GM12878 (cell line): ENCODE measurements around the gene DEK. TPM values are rescaled to one million over a fixed set of nuclear protein-coding genes. Genes with fewer than 3 reads are reported as not detected.

ENCODE experiments used
- ATAC-seq: fragments of 200-7000 bp; cut with Tn5 transposase; 3 replicates; pipeline ENCODE4 v1.9.1; 2020; ENCODE audit warnings: mild to moderate bottlenecking, moderate library complexity
- BruUV-seq: library from RNA; stranded (reverse); fragments of 400-500 nt; replicated peaks from 2 replicates; lab custom pipeline; 2021; lab: Mats Ljungman, UMichigan
- CTCF ChIA-PET: fragments of 300-600 bp; sonication (Branson Sonifier 250); formaldehyde crosslinking; extraction: SDS; loops from one replicate; lab custom pipeline; 2021; ENCODE audit warnings: inconsistent platforms; lab: Yijun Ruan, JAX
- POLR2A ChIA-PET: fragments of 350-600 bp; formaldehyde crosslinking; extraction: SDS; loops from one replicate; lab custom pipeline; 2021; ENCODE audit warnings: inconsistent platforms; lab: Charles Lee
- RAD21 ChIA-PET: fragments of 300-600 bp; sonication (Branson Sonifier 250); formaldehyde crosslinking; loops from one replicate; lab custom pipeline; 2023; ENCODE audit warnings: antibody characterized with exemption; ENCODE audit not compliant: unreplicated experiment; lab: Charles Lee
- SMC1A ChIA-PET: fragments of 300-600 bp; sonication (Branson Sonifier 250); formaldehyde crosslinking; loops from one replicate; lab custom pipeline; 2023; ENCODE audit not compliant: unreplicated experiment, uncharacterized antibody; lab: Charles Lee
- DNase-seq: peaks from one replicate; pipeline ENCODE4 v3.0.0-alpha.2; 2011; ENCODE audit warnings: low read depth, low spot score
- FAIRE-seq: peaks from 3 replicates; lab custom pipeline; 2011; peaks lifted over from hg19 to GRCh38; lab: Jason Lieb, UNC
- H2AFZ ChIP-seq: 2 replicates; pipeline ENCODE4 v1.6.0; 2011; ENCODE audit warnings: low read depth, low read length, control low read depth; ENCODE audit not compliant: control insufficient read depth
- H3K27ac ChIP-seq: 2 replicates; pipeline ENCODE4 v1.5.1; 2011; ENCODE audit warnings: control low read depth; ENCODE audit not compliant: control insufficient read depth, insufficient read depth
- H3K27me3 ChIP-seq, 2 experiments: replicated peaks in 1 of 2; 2 replicates each; pipeline versions ENCODE4 v1.6.0 to v1.6.1; 2011; ENCODE audit warnings: low read length in 1 of 2; ENCODE audit not compliant: control insufficient read depth in 2 of 2, insufficient read depth in 2 of 2
- H3K36me3 ChIP-seq, 2 experiments: 2 replicates each; pipeline ENCODE4 v1.5.1; 2011; ENCODE audit warnings: low read length in 1 of 2; ENCODE audit not compliant: control insufficient read depth in 2 of 2, insufficient read depth in 2 of 2
- H3K4me1 ChIP-seq: 2 replicates; pipeline ENCODE4 v1.6.1; 2011; ENCODE audit warnings: mild to moderate bottlenecking, low read length, moderate library complexity, mixed read lengths; ENCODE audit not compliant: control insufficient read depth, insufficient read depth
- H3K4me2 ChIP-seq: 2 replicates; pipeline ENCODE4 v1.6.0; 2011; ENCODE audit warnings: control low read depth; ENCODE audit not compliant: control insufficient read depth, insufficient read depth
- H3K4me3 ChIP-seq: fragments of 200-600 bp; sonication (generic); 2 replicates; pipeline ENCODE4 v1.5.1; 2016
- H3K79me2 ChIP-seq: 2 replicates; pipeline ENCODE4 v1.6.0; 2011; ENCODE audit warnings: low read length; ENCODE audit not compliant: control insufficient read depth, insufficient read depth
- H3K9ac ChIP-seq: 2 replicates; pipeline ENCODE4 v1.8.0; 2011; ENCODE audit warnings: low read length, control low read depth, mixed read lengths; ENCODE audit not compliant: control insufficient read depth, insufficient read depth
- H3K9me3 ChIP-seq: replicated peaks from 3 replicates; pipeline ENCODE4 v1.5.1; 2011; ENCODE audit warnings: mild to moderate bottlenecking, low read length; ENCODE audit not compliant: control insufficient read depth, insufficient read depth
- H4K20me1 ChIP-seq: 2 replicates; pipeline ENCODE4 v1.6.0; 2011; ENCODE audit not compliant: control insufficient read depth, insufficient read depth
- MXI1 ChIP-seq: fragments of 150-350 bp; IDR thresholded peaks from 2 replicates; pipeline ENCODE4 v1.6.1; 2011; ENCODE audit warnings: low read depth, mild to moderate bottlenecking, inconsistent platforms, low read length, improper control_type of control experiment
- RB1 ChIP-seq: fragments of 450-650 bp; formaldehyde crosslinking; IDR thresholded peaks from 2 replicates; pipeline ENCODE4 v1.6.1; 2017; ENCODE audit warnings: mild to moderate bottlenecking, borderline replicate concordance
- ZBTB33 ChIP-seq: fragments of 450-650 bp; IDR thresholded peaks from 2 replicates; pipeline ENCODE4 v1.6.1; 2017; ENCODE audit warnings: mild to moderate bottlenecking
- WGBS: methylation state at CpG from one replicate; pipeline ENCODE4 v1.1.6; 2016; ENCODE audit warnings: low lambda C conversion rate; ENCODE audit not compliant: insufficient replicate concordance, insufficient coverage; ENCODE audit errors: missing lambda C conversion rate; 5-methylcytosine and 5-hydroxymethylcytosine counted together
- in situ Hi-C: fragments of 300-500 bp; cut with MboI; formaldehyde crosslinking; loops from 9 replicates; pipeline ENCODE4 v1.14.3; 2018; ENCODE audit warnings: mixed read lengths
- intact Hi-C: fragments of 100-400 bp; cut with micrococcal nuclease; formaldehyde crosslinking; loops from one replicate; pipeline ENCODE4 v1.14.2; 2022; ENCODE audit not compliant: unreplicated experiment
- polyA plus RNA-seq, 11 experiments: library from polyadenylated mRNA; depleted of rRNA in 4 of 11; unstranded in 6 of 11; stranded (reverse) in 5 of 11; fragments of >200 nt; fragmentation: Nextera tagmentation in 4 of 11; fragmentation: Illumina TruSeq in 1 of 11; extraction: Ambion mirVana in 4 of 11; extraction: Trizol in 1 of 11; gene quantifications; 1 replicate in 1 of 11; 2 replicates in 10 of 11; pipeline versions ENCODE4 v1.2.1 to v1.2.3, GENCODE V29; 2011 to 2016; ENCODE audit warnings: inconsistent platforms in 2 of 11, missing spikeins in 2 of 11, low read depth in 1 of 11
- total RNA-seq, 4 experiments: library from RNA; depleted of rRNA in 3 of 4; stranded (reverse); fragments of >200 nt in 3 of 4; fragmentation: Illumina TruSeq in 1 of 4; extraction: Trizol in 1 of 4; gene quantifications; 2 replicates each; pipeline versions ENCODE4 v1.2.1 to v1.2.3, GENCODE V29; 2013 to 2021

Gene DEK
- total and polyA plus RNA-seq, 10 of the 15 experiments (the other 5 are each of a cell fraction or from before 2014, with no cell fraction given) = 111 to 346 (median 196) TPM

GRCh38 chr6:18265787-18266522 is 1.6 kb upstream of the DEK start:
- POLR2A ChIA-PET = interaction anchor here (0.8 to 1.1 kb wide), 2 partner anchors 35 to 99 kb away, joined by 3 read pairs; no protein-coding TSS in a partner anchor
- H3K79me2 ChIP-seq = peaks cover 40% of the 10 kb centered on the region
- H3K4me3 ChIP-seq = no peak overlapping the region
- SMC1A ChIA-PET = interaction anchor here (0.7 to 1.2 kb wide), 3 partner anchors 108 to 383 kb away, joined by 3 read pairs; no protein-coding TSS in a partner anchor
- WGBS = 88% methylated on average over 13 of the region's 14 CpGs
- no peaks in the 10 kb centered on the region for H3K36me3 ChIP-seq
- no peaks in the 10 kb centered on the region for H3K27me3 ChIP-seq
- intact Hi-C loops (no loop called here), in situ Hi-C loops (loop anchor here (10.0 kb wide), 1 partner anchor 271 kb away; no protein-coding TSS in a partner anchor)
- peaks cover 4% of the 10 kb centered on the region for H3K9me3 ChIP-seq
- no peak overlapping the region for H3K4me2 ChIP-seq
- no peaks in the 10 kb centered on the region for H4K20me1 ChIP-seq
- H3K9ac ChIP-seq = no peak overlapping the region
- BruUV-seq = no TSS peak
- DNase-seq = no peak
- no peak for ATAC-seq
- no peak for FAIRE-seq
- H3K27ac ChIP-seq = no peak overlapping the region
- H2AFZ ChIP-seq = peak overlapping the region; percentile 84; the same call in 1 of the 2 replicates
- H3K4me1 ChIP-seq = peaks cover 14% of the 10 kb centered on the region
- CTCF ChIA-PET = interaction anchor here (0.7 to 1.1 kb wide), 4 partner anchors 9 to 236 kb away, joined by 3 to 5 read pairs (median 4); no protein-coding TSS in a partner anchor
- TF ChIP-seq ZBTB33 (peak; percentile 83; the same call in 1 of the 2 replicates), RB1 (no peak), MXI1 (no peak)
- RAD21 ChIA-PET = no interaction called here
